ENCODE measurements around the gene ATXN1. TPM values are rescaled to one million over a fixed set of nuclear protein-coding genes. Genes with fewer than 3 reads are reported as not detected.
A peak's percentile ranks its signal among the peaks of the same experiment; 100 is the strongest.
"Not testable (repeated sequence)": the region's sequence is repeated elsewhere in the genome, so short reads cannot be mapped to it uniquely, and the experiment has no call there.

Gene ATXN1
- total RNA-seq, 1 experiment from 2014 or later = 20.8 TPM

DNA sequence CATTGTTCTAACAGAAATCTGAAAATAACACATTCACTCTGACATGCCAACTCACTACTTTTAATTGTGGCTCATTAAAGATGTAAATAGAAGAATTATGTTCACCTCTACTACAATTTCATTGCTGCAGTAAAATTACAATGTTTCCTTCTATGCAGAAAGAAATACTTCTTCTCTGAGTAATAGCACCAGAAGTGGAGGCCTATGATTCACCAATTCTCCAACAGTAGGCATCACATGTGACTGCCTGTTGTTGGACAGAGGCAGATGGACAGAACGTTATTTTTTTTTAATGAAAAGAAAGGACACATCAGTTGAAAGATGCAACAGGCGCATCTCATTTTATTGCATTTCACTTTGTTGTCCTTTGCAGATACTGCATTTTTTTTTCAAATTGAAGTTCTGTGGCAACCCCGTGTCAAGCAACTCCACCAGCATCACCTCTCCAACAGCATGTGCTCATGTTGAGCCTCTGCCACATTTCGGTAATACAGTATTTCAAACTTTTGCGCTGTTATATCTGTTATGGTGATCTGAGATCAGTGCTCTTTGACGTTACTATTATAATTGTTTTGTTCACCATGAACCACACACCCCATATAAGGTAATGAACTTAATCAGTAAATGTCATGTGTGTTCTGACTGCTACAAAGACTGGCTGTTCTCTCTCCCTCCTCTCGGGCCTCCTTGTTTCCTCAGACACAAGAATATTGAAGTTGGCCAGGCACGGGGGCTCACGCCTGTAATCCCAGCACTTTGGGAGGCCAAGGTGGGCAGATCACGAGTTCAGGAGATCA is 121.4 kb downstream of the ATXN1 start:
- no peaks in the 10 kb centered on the region for H3K27me3 ChIP-seq (replicated peaks)
- peak overlapping the region; percentile 41 for H3K27ac ChIP-seq
- 0 out of 2 replicates have a peak, but pooled peaks cover 6% of the 10 kb centered on the region for H3K36me3 ChIP-seq
- peak; percentile 49 to 77 for DNase-seq (ENCODE audit: low read depth in 1 of 2, low spot score in 2 of 2)
- 0 out of 2 replicates have a peak, but pooled peaks cover 5% of the 10 kb centered on the region for H3K9me3 ChIP-seq (replicated peaks)
- peaks cover 41% of the 10 kb centered on the region for H3K4me1 ChIP-seq (replicated peaks)
- no peak overlapping the region for H3K4me3 ChIP-seq

DNA sequence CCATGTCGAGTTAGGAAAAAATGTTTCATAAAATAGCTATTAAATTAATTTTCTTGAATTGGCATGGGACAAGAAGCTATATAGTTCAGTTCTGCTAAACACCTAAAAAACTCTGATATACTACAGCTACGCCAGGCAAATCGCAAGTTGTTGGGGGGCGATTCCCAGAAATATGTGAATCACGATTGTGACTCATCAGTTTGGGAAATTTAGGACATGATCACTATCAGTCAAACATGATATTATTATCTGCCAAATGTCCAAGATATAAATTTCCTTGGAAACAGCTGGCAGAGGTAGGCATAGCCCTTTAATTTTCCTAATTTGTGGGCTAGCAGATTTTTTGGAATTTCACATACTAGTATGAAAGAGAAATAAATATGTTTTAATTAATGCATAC is 123.6 kb downstream of the ATXN1 start:
- H3K27ac ChIP-seq = no peak overlapping the region
- H3K36me3 ChIP-seq = 0 out of 2 replicates have a peak, but pooled peaks cover 6% of the 10 kb centered on the region
- no peaks in the 10 kb centered on the region for H3K27me3 ChIP-seq (replicated peaks)
- 0 out of 2 replicates have a peak, but pooled peaks cover 5% of the 10 kb centered on the region for H3K9me3 ChIP-seq (replicated peaks)
- DNase-seq (ENCODE audit: low read depth in 1 of 2, low spot score in 2 of 2) = no peak
- H3K4me1 ChIP-seq (replicated peaks) = peaks cover 47% of the 10 kb centered on the region
- no peak overlapping the region for H3K4me3 ChIP-seq

DNA sequence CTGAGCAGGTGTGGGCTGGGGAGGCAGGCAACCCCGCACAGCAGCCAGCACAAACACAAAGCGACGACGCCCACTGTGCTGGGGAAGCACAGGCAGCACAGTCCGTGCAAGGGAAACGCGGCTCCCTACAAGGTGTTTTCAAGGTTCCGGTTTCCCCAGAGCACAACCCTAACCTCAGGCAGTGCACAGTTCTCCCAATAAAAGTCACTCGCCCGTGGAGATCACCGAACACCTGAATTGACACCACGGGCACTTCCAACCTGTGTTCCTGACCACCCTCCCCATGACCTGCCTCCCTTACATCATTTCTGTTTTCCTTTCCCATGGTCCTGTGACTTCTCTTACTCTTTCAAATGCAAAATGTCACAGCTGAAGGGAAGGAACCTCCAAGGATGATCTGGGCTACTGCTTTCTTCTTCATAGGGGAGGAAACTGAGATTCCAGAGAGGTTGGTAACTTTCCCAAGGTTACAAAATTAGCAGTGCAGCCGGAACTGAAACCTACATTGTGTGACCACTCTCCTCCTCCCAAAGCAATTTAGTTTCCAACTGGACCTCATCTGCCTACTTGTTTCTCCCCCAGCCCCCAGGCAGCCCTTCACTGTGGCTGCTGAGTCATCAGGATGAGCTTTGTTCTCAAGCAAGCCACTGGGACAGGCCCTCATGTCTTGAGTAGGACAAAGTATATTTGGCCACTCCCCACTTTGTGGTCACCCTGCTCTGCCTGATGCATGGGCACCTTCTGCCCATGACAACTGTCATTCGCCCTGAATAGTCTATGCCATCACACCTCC is 125.3 kb downstream of the ATXN1 start:
- Histone ChIP-seq H3K4me1 (replicated peaks) (peaks cover 47% of the 10 kb centered on the region), H3K27me3 (replicated peaks) (no peaks in the 10 kb centered on the region), H3K9me3 (replicated peaks) (0 out of 2 replicates have a peak, but pooled peaks cover 3% of the 10 kb centered on the region), H3K27ac (peak overlapping the region; percentile 17; the same call in 1 of the 2 replicates), H3K36me3 (0 out of 2 replicates have a peak, but pooled peaks cover 6% of the 10 kb centered on the region), H3K4me3 (no peak overlapping the region)
- DNase-seq (ENCODE audit: low read depth in 1 of 2, low spot score in 2 of 2) = peak; percentile 80 to 89

DNA sequence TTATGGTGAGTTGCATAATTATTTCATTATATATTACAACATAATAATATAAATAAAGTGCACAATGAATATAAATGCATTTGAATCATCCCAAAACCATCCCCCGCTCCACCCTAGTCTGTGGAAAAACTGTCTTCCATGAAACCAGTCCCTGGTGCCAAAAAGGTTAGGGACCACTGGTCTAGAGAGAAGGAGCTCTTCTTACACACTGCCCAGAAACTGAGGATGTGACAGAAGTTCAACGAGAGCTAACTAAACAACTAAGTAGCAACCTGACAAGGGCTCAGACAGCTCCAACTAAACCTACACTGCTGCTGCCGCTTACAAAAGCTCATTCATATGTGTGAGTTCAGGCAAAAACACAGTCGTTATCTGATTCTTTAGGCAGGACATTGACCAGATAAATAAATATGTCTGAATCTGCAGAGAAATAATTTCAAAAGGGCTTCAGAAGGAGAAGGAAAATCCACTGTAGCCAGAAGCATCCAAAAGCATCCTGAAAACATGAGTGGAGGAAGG is 125.9 kb downstream of the ATXN1 start:
- no peak for DNase-seq (ENCODE audit: low read depth in 1 of 2, low spot score in 2 of 2)
- Histone ChIP-seq H3K4me1 (replicated peaks) (peaks cover 41% of the 10 kb centered on the region), H3K36me3 (0 out of 2 replicates have a peak, but pooled peaks cover 6% of the 10 kb centered on the region)

DNA sequence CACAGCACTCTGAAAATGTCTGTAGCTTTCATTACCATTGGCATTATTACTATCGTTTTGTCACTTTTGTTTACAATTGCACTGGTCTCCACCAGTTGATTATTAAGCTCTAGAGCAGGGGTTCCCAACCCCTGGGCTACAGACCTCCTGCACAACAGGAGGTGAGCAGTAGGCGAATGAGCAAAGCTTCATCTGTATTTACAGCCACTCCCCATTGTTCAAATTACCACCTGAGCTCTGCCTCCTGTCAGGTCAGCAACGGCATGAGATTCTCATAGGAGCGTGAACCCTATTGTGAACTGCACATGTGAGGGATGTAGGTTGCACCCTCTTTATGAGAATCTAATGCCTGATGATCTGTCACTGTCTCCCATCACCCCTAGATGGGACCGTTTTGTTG is 126.4 kb downstream of the ATXN1 start:
- Histone ChIP-seq H3K27ac (no peak overlapping the region), H3K4me1 (replicated peaks) (peaks cover 36% of the 10 kb centered on the region), H3K9me3 (replicated peaks) (no peaks in the 10 kb centered on the region), H3K4me3 (no peak overlapping the region), H3K27me3 (replicated peaks) (no peaks in the 10 kb centered on the region), H3K36me3 (0 out of 2 replicates have a peak, but pooled peaks cover 6% of the 10 kb centered on the region)
- no peak for DNase-seq (ENCODE audit: low read depth in 1 of 2, low spot score in 2 of 2)

More for the DNA sequence above, 125.9 kb downstream of the ATXN1 start:
- Histone ChIP-seq H3K27ac (no peak overlapping the region), H3K4me3 (no peak overlapping the region), H3K9me3 (replicated peaks) (no peaks in the 10 kb centered on the region), H3K27me3 (replicated peaks) (no peaks in the 10 kb centered on the region)

DNA sequence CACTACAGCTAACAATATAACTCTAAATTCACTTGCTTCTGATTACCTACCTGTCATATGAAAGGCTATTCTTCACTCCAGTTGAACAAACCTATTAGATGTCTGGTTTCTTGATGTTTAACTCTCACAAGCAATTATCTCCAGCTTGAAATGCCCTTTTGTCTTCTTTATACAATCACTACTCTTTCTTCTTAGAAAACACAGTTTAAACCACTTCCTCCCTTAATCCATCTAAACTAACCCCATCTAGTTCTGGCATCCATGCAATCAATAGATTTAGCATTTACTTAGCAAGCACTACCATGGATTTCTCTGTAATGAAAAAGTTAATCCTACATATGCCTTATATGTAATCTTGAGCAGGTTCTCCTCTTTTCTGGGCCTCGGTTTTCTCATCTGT is 127.3 kb downstream of the ATXN1 start:
- Histone ChIP-seq H3K9me3 (replicated peaks) (no peaks in the 10 kb centered on the region), H3K27ac (no peak overlapping the region), H3K36me3 (peaks cover 8% of the 10 kb centered on the region; the same call in 1 of the 2 replicates), H3K4me3 (no peak overlapping the region), H3K27me3 (replicated peaks) (no peaks in the 10 kb centered on the region), H3K4me1 (replicated peaks) (peaks cover 27% of the 10 kb centered on the region)
- no peak for DNase-seq (ENCODE audit: low read depth in 1 of 2, low spot score in 2 of 2)

DNA sequence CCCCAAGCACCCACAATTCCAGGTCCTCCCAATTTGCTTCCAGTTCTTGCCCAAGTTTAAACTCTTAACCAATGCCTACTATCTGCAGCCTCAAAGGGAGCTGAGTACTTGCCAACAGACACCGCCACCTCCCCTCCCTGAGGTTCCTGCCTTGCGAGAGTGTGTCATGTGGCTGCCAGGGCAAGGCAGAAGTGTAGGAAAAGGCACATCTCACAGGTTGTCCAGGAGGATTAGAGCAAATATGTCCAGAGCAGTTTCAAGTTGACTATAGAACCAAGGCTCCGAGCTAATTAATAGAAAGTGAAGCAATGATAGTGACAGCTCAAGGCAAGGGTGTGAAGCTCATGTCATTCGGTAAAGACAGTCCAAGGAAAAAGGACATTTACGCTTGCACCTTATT is 127.8 kb downstream of the ATXN1 start:
- H3K27me3 ChIP-seq (replicated peaks) = no peaks in the 10 kb centered on the region
- no peak overlapping the region for H3K27ac ChIP-seq
- H3K4me3 ChIP-seq = no peak overlapping the region
- DNase-seq (ENCODE audit: low read depth in 1 of 2, low spot score in 2 of 2) = no peak
- no peaks in the 10 kb centered on the region; the same call in 1 of the 2 replicates for H3K9me3 ChIP-seq (replicated peaks)
- peaks cover 7% of the 10 kb centered on the region; the same call in 1 of the 2 replicates for H3K36me3 ChIP-seq
- H3K4me1 ChIP-seq (replicated peaks) = peaks cover 25% of the 10 kb centered on the region

DNA sequence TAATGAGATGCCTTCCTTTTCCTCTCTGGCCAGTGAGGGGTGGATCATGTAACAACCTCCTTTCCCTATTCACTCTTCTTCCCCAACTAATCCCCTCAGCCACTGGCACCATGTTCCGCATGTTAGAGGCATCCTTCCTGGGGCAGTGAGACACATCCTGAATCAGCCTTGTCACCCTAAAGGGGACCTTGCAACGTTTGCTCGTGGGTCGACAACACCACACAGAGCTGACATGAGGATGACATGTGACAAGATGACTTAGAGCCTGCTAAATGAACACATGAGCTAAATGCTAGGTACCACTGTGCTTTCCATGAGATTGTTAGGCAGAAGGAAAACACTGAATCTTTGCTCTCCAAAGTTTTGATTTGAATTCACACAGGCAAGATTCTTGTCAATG is 129.2 kb downstream of the ATXN1 start:
- no peak for DNase-seq (ENCODE audit: low read depth in 1 of 2, low spot score in 2 of 2)
- Histone ChIP-seq H3K27ac (no peak overlapping the region), H3K4me3 (no peak overlapping the region), H3K9me3 (replicated peaks) (no peaks in the 10 kb centered on the region; the same call in 1 of the 2 replicates), H3K27me3 (replicated peaks) (no peaks in the 10 kb centered on the region), H3K36me3 (peaks cover 7% of the 10 kb centered on the region; the same call in 1 of the 2 replicates), H3K4me1 (replicated peaks) (peaks cover 25% of the 10 kb centered on the region)

DNA sequence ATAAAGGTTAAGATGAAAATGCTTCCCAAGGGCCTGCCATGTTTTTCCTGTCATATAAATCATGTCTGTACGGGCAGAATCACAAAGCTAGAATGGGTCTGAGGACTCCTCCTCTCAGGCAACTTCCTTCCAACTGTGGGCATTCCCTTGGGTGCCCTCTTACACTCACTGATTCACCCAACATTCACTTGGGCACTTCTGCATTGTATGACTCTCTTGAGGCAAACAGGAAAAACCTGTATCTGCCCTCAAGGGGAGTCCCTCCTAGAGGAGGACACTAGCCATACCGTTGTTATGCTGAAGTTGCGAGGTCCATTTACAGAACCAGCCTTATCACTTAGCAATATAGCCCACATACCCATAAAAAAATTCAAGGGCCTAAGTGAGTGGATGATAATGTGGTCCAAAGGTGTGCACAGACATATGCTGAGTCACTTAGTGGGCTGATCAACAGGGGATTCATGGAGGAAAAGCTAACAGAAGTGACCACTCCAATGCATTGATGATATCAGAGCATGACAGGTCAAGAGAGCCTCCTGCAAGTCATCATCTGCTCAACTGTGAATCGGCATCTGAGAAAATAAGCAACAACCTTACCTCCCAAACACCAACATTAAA is 131.1 kb downstream of the ATXN1 start:
- H3K9me3 ChIP-seq (replicated peaks) = no peaks in the 10 kb centered on the region; the same call in 1 of the 2 replicates
- DNase-seq (ENCODE audit: low read depth in 1 of 2, low spot score in 2 of 2) = no peak

DNA sequence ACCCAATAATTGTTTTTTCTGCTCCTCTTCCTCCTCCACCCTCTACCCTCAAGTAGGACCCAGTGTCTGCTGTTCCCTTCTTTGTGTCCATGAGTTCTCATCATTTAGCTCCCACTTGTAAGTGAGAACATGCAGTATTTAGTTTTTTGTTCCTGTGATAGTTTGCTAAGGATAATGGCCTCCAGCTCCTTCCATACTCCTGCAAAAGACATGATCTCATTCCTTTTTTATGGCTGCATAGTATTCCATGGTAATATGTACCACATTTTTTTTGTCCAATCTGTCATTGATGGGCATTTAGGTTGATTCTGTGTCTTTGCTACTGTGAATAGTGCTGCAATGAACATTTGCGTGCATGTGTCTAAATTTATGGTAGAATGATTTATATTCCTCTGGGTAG is 132.7 kb downstream of the ATXN1 start:
- H3K27me3 ChIP-seq (replicated peaks); H3K9me3 ChIP-seq (replicated peaks); H3K36me3 ChIP-seq; H3K27ac ChIP-seq; DNase-seq (ENCODE audit: low read depth in 1 of 2, low spot score in 2 of 2); H3K4me1 ChIP-seq (replicated peaks); H3K4me3 ChIP-seq: not testable (repeated sequence)

More for the DNA sequence above, 131.1 kb downstream of the ATXN1 start:
- no peaks in the 10 kb centered on the region for H3K27me3 ChIP-seq (replicated peaks)
- H3K4me1 ChIP-seq (replicated peaks) = peaks cover 15% of the 10 kb centered on the region
- no peak overlapping the region for H3K27ac ChIP-seq
- peaks cover 7% of the 10 kb centered on the region for H3K36me3 ChIP-seq
- H3K4me3 ChIP-seq = no peak overlapping the region

DNA sequence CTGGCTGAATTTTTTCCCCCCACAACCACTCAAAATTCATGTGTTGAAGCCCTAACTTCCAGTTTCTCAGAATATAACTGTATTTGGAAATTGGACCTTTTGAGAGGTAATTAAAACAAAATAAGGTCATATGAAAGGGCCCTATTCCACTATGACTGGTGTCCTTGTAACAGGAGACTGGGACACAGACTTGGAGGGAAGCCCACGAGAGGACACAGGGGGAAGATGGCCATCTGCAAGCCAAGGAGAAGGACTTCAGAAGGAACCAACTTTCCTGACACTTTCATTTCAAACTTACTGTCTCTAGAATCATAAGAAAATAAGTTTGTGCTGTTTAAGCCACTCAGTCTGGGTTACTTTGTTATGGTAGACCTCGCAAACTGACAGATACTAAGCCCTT is 134.6 kb downstream of the ATXN1 start:
- peaks cover 7% of the 10 kb centered on the region for H3K36me3 ChIP-seq
- no peak overlapping the region for H3K4me3 ChIP-seq
- peaks cover 12% of the 10 kb centered on the region for H3K4me1 ChIP-seq (replicated peaks)
- no peaks in the 10 kb centered on the region; the same call in 1 of the 2 replicates for H3K9me3 ChIP-seq (replicated peaks)
- H3K27me3 ChIP-seq (replicated peaks) = no peaks in the 10 kb centered on the region
- H3K27ac ChIP-seq = no peak overlapping the region
- DNase-seq (ENCODE audit: low read depth in 1 of 2, low spot score in 2 of 2) = no peak

DNA sequence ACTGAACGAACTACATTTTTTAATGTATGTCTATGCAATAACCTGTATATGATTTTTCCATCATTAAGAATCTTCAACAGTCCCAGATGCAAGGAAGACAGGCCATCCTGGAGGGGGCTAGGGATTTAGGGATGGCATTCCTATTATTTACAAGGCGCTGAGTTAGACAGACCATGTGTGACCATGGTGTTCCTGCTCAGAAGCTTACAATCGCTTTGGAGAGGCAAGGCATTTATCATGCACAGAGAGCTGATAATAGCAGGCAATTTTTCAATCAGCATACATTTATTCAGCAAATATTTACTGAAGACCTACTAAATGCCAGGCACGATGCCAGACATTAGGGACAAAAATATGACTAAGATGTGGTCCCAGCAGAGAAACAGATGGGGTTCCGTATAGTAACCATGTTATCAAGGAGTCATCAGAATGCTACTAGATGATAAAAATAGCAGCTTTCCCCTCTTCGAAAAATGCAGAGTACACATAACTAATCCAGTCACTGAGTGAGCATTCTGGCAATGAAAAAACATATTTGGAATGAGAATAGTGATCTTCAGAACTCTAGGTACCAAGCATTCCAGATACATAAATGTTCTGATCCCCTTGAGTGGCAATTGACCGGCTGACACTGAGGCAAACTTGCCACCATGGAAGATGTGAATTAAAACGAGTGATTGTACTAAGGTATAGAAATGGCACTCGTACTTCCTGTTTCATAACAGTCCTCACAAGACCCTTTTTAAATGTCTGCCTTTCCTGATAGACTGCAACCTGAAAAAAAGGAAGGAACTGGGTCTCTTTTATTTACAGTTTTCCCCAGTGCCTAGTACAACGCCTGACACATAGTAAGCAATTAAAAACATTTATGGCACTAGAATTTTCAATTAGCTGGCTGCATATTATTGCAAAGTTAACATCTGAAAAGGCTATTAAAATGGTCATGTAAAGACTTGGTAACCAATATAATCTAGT is 135.7 kb downstream of the ATXN1 start:
- peaks cover 7% of the 10 kb centered on the region for H3K36me3 ChIP-seq
- no peaks in the 10 kb centered on the region; the same call in 1 of the 2 replicates for H3K9me3 ChIP-seq (replicated peaks)
- H3K4me3 ChIP-seq = no peak overlapping the region
- no peaks in the 10 kb centered on the region for H3K27me3 ChIP-seq (replicated peaks)
- peaks cover 12% of the 10 kb centered on the region for H3K4me1 ChIP-seq (replicated peaks)
- no peak overlapping the region for H3K27ac ChIP-seq
- no peak for DNase-seq (ENCODE audit: low read depth in 1 of 2, low spot score in 2 of 2)

All from SJSA1 (cell line).